Loucy (cell line): ENCODE results near the gene ABHD12.

Experiments used
- H2AFZ ChIP-seq: fragments of 200-600 bp; sonication (generic); 2 replicates; pipeline ENCODE4 v1.6.0; 2016; ENCODE audit warnings: antibody characterized with exemption, mild to moderate bottlenecking, low read length, moderate library complexity
- H3F3A ChIP-seq: fragments of 200-600 bp; 2 replicates; pipeline ENCODE4 v1.6.0; 2016; ENCODE audit warnings: antibody characterized with exemption, low read depth, mild to moderate bottlenecking
- H3K27me3 ChIP-seq: fragments of 200-600 bp; sonication (generic); 2 replicates; pipeline ENCODE4 v1.6.1; 2014; ENCODE audit warnings: low read length, mild to moderate bottlenecking; ENCODE audit not compliant: insufficient read depth, poor library complexity, severe bottlenecking
- H3K36me3 ChIP-seq: fragments of 200-600 bp; sonication (generic); 2 replicates; pipeline ENCODE4 v1.6.1; 2016; ENCODE audit warnings: low read length; ENCODE audit not compliant: insufficient read depth
- H3K4me1 ChIP-seq: fragments of 200-600 bp; sonication (generic); 2 replicates; pipeline ENCODE4 v1.5.1; 2014; ENCODE audit warnings: low read length, mild to moderate bottlenecking; ENCODE audit not compliant: insufficient read depth, poor library complexity, severe bottlenecking
- H3K4me2 ChIP-seq: fragments of 200-600 bp; sonication (generic); 2 replicates; pipeline ENCODE4 v1.6.0; 2014; ENCODE audit warnings: antibody characterized with exemption, low read length, low read depth, mild to moderate bottlenecking; ENCODE audit not compliant: poor library complexity, severe bottlenecking
- H3K4me3 ChIP-seq: fragments of 200-600 bp; sonication (generic); 2 replicates; pipeline ENCODE4 v1.5.1; 2014; ENCODE audit warnings: low read length, mild to moderate bottlenecking, mixed read lengths; ENCODE audit not compliant: poor library complexity, severe bottlenecking
- H3K79me2 ChIP-seq: fragments of 200-600 bp; sonication (generic); 2 replicates; pipeline ENCODE4 v1.6.1; 2014; ENCODE audit warnings: low read length; ENCODE audit not compliant: insufficient read depth
- H3K9ac ChIP-seq: fragments of 200-600 bp; sonication (generic); 2 replicates; pipeline ENCODE4 v1.6.0; 2014; ENCODE audit warnings: mild to moderate bottlenecking, low read depth, low read length, moderate library complexity; ENCODE audit not compliant: poor library complexity, severe bottlenecking
- H3K9me2 ChIP-seq: fragments of 200-600 bp; sonication (generic); replicated peaks from 2 replicates; pipeline ENCODE4 v1.6.1; 2016; ENCODE audit warnings: low read depth, low read length, mixed read lengths
- H3K9me3 ChIP-seq: fragments of 200-600 bp; sonication (generic); 2 replicates; pipeline ENCODE4 v1.6.1; 2014; ENCODE audit warnings: mild to moderate bottlenecking, antibody characterized with exemption, low read length, low read depth; ENCODE audit not compliant: insufficient read depth
- H4K20me1 ChIP-seq: fragments of 200-600 bp; sonication (generic); 2 replicates; pipeline ENCODE4 v1.6.0; 2014; ENCODE audit warnings: antibody characterized with exemption, low read length, mild to moderate bottlenecking; ENCODE audit not compliant: insufficient read depth, poor library complexity, severe bottlenecking
- EZH2phosphoT487 ChIP-seq: fragments of 200-600 bp; IDR thresholded peaks from 2 replicates; pipeline ENCODE4 v1.6.1; 2018; ENCODE audit warnings: antibody characterized with exemption, mild to moderate bottlenecking, moderate library complexity, borderline replicate concordance
- TF ChIP-seq, protein P1 (sequence below): fragments of 200-600 bp; sonication (generic); conservative IDR thresholded peaks from 2 replicates; pipeline ENCODE4 v1.5.1; 2014; ENCODE audit warnings: mild to moderate bottlenecking, antibody characterized with exemption, low read length

Gene ABHD12

DNA sequence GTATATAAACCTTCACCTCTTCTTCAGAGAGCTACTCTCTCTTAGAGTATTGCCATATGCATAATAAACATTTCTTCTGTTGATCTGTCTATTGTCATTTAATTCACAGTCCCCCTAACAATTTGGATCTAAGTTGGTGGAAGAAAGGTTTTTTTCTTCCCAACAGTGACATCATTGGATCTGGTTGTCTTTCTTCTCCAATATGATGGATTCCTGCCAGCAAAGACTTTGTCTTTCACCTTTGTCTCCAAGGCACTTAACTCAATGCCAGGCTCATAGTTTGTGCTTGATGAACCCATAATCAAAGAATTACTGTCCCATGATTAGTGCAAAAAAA is 39.6 kb downstream of the ABHD12 start:
- TF ChIP-seq, protein P1, sequence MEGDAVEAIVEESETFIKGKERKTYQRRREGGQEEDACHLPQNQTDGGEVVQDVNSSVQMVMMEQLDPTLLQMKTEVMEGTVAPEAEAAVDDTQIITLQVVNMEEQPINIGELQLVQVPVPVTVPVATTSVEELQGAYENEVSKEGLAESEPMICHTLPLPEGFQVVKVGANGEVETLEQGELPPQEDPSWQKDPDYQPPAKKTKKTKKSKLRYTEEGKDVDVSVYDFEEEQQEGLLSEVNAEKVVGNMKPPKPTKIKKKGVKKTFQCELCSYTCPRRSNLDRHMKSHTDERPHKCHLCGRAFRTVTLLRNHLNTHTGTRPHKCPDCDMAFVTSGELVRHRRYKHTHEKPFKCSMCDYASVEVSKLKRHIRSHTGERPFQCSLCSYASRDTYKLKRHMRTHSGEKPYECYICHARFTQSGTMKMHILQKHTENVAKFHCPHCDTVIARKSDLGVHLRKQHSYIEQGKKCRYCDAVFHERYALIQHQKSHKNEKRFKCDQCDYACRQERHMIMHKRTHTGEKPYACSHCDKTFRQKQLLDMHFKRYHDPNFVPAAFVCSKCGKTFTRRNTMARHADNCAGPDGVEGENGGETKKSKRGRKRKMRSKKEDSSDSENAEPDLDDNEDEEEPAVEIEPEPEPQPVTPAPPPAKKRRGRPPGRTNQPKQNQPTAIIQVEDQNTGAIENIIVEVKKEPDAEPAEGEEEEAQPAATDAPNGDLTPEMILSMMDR = no peak
- no peak for TF ChIP-seq EZH2phosphoT487
- Histone ChIP-seq H3K4me2 (no peak overlapping the region), H3K4me1 (peaks cover 6% of the 10 kb centered on the region), H3K79me2 (peaks cover 46% of the 10 kb centered on the region), H4K20me1 (no peaks in the 10 kb centered on the region), H3K4me3 (no peak overlapping the region), H3K36me3 (no peaks in the 10 kb centered on the region), H3K9ac (no peak overlapping the region), H3K27me3 (no peaks in the 10 kb centered on the region), H3F3A (no peaks in the 10 kb centered on the region), H2AFZ (no peak overlapping the region), H3K9me3 (no peaks in the 10 kb centered on the region), H3K9me2 (no peaks in the 10 kb centered on the region)

DNA sequence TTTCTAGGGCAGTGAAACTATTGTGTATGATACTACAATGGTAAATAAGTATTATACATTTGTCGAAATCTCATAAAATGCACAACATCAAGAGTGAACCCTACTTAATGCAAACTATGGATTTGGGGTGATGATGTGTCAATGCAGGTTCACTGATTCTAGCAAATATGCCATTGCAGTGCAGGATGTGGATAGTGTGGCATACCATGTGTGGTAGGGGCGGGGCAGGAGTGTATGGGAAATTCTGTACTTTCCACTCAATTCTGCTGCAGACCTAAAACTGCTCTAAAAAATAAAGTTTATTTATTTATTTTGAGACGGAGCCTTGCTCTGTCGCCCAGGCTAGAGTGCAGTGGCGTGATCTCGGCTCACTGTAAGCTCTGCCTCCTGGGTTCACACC is 44.3 kb downstream of the ABHD12 start:
- H3K9ac ChIP-seq = no peak overlapping the region
- H4K20me1 ChIP-seq = no peaks in the 10 kb centered on the region
- no peaks in the 10 kb centered on the region for H3K36me3 ChIP-seq
- peaks cover 54% of the 10 kb centered on the region for H3K79me2 ChIP-seq
- H3K9me3 ChIP-seq = no peaks in the 10 kb centered on the region
- no peak overlapping the region for H3K4me3 ChIP-seq
- H3K4me2 ChIP-seq = no peak overlapping the region
- no peaks in the 10 kb centered on the region for H3K9me2 ChIP-seq
- H3F3A ChIP-seq = no peaks in the 10 kb centered on the region
- H3K27me3 ChIP-seq = no peaks in the 10 kb centered on the region
- H2AFZ ChIP-seq = no peak overlapping the region
- peaks cover 7% of the 10 kb centered on the region for H3K4me1 ChIP-seq
- TF ChIP-seq, protein P1 = no peak
- TF ChIP-seq EZH2phosphoT487 = no peak

DNA sequence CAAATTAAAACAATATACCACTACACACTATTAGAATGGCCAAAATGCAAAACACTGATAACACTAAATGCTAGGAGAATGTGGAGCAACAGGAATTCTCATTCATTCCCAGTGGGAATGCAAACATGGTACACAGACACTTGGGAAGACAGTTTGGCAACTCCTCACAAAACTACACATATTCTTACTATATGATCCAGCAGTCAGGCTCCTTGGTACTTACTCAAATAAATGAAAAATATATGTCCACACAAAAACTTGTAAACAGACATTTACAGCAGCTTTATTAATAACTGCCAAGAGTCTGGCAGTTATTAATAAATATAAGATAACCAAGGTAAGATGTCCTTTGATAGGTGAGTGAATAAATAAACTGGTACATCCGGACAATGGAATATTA is 44.9 kb downstream of the ABHD12 start:
- no peak overlapping the region for H3K4me2 ChIP-seq
- no peak overlapping the region for H2AFZ ChIP-seq
- H3F3A ChIP-seq = no peaks in the 10 kb centered on the region
- no peaks in the 10 kb centered on the region for H3K36me3 ChIP-seq
- H3K4me3 ChIP-seq = no peak overlapping the region
- H3K9ac ChIP-seq = no peak overlapping the region
- H3K9me3 ChIP-seq = no peaks in the 10 kb centered on the region
- H3K4me1 ChIP-seq = peaks cover 7% of the 10 kb centered on the region
- no peaks in the 10 kb centered on the region for H3K9me2 ChIP-seq
- no peaks in the 10 kb centered on the region for H4K20me1 ChIP-seq
- H3K27me3 ChIP-seq = no peaks in the 10 kb centered on the region
- peaks cover 56% of the 10 kb centered on the region for H3K79me2 ChIP-seq
- TF ChIP-seq, protein P1 = no peak
- TF ChIP-seq EZH2phosphoT487 = no peak
